ENCODE measurements around the gene LZTR1. TPM values are rescaled to one million over a fixed set of nuclear protein-coding genes. Genes with fewer than 3 reads are reported as not detected.
"Not testable (repeated sequence)": the region's sequence is repeated elsewhere in the genome, so short reads cannot be mapped to it uniquely, and the experiment has no call there.

LZTR1 gene
- total RNA-seq, 1 experiment from 2014 or later, result 54.3 TPM

- intact Hi-C loops (cut with micrococcal nuclease; ENCODE audit: unreplicated experiment), result loop anchor here (2.0 kb wide), 1 partner anchor 82 kb away; no protein-coding TSS in a partner anchor
- H3K9me3 ChIP-seq (ENCODE audit: low read depth, low read length, poor library complexity, severe bottlenecking), result no peaks in the 10 kb centered on the region
- ChIA-PET CTCF (no interaction called here), POLR2A (ENCODE audit: low non-redundant PET) (no interaction called here)
- peaks cover 21% of the 10 kb centered on the region for H3K36me3 ChIP-seq (ENCODE audit: insufficient read depth, low read length, poor library complexity, severe bottlenecking)
- BruUV-seq (replicated peaks), result no TSS peak
- H3K4me3 ChIP-seq (ENCODE audit: low read depth, low read length, poor library complexity, severe bottlenecking), result peak overlapping the region; percentile 85
- no peak for DNase-seq (ENCODE audit: low spot score)
- no peaks in the 10 kb centered on the region for H3K27me3 ChIP-seq (replicated peaks; ENCODE audit: insufficient read depth, low read depth, low read length, poor library complexity)
- H3K4me1 ChIP-seq (ENCODE audit: insufficient read depth, low read length, poor library complexity, severe bottlenecking), result peaks cover 18% of the 10 kb centered on the region
- H3K27ac ChIP-seq (ENCODE audit: low read depth, low read length, poor library complexity, severe bottlenecking), result peak overlapping the region; percentile 95
- TF ChIP-seq CTCF (conservative IDR thresholded peaks at IDR 0.05; ENCODE audit: low read depth, low read length) (no peak), EZH2 (IDR thresholded peaks at IDR 0.05; ENCODE audit: borderline replicate concordance, low read depth, low read length, poor library complexity, severe bottlenecking) (no peak)
Observed at GRCh38 chr22:21000987-21001600, 19.0 kb downstream of the LZTR1 start.

GRCh38 chr22:21001601-21002325, 19.7 kb downstream of the LZTR1 start, which contains the start of gene THAP7:
THAP7 (minus strand) TSS chr22:21002118; CDS start chr22:21001911, 207 bp downstream.
- no peaks in the 10 kb centered on the region for H3K9me3 ChIP-seq (ENCODE audit: low read depth, low read length, poor library complexity, severe bottlenecking)
- CTCF ChIA-PET, result interaction anchor here (1.2 kb wide), 1 partner anchor 198 kb away, joined by 3 read pairs; no protein-coding TSS in a partner anchor
- peak; percentile 98 for DNase-seq (ENCODE audit: low spot score)
- intact Hi-C loops (cut with micrococcal nuclease; ENCODE audit: unreplicated experiment), result loop anchor here (2.0 kb wide), 1 partner anchor 83 kb away; no protein-coding TSS in a partner anchor
- peak within 1 kb of the TSS; percentile 95 for H3K27ac ChIP-seq (ENCODE audit: low read depth, low read length, poor library complexity, severe bottlenecking)
- BruUV-seq (replicated peaks), result TSS peak; percentile 74
- H3K4me3 ChIP-seq (ENCODE audit: low read depth, low read length, poor library complexity, severe bottlenecking), result peak within 1 kb of the TSS; percentile 85
- POLR2A ChIA-PET (ENCODE audit: low non-redundant PET), result no interaction called here
- no peaks in the 10 kb centered on the region for H3K27me3 ChIP-seq (replicated peaks; ENCODE audit: insufficient read depth, low read depth, low read length, poor library complexity)
- peaks cover 18% of the 10 kb centered on the region for H3K4me1 ChIP-seq (ENCODE audit: insufficient read depth, low read length, poor library complexity, severe bottlenecking)
- TF ChIP-seq CTCF (conservative IDR thresholded peaks at IDR 0.05; ENCODE audit: low read depth, low read length) (no peak), EZH2 (IDR thresholded peaks at IDR 0.05; ENCODE audit: borderline replicate concordance, low read depth, low read length, poor library complexity, severe bottlenecking) (no peak)
- H3K36me3 ChIP-seq (ENCODE audit: insufficient read depth, low read length, poor library complexity, severe bottlenecking), result peaks cover 21% of the 10 kb centered on the region

- Histone ChIP-seq H3K9me3 (ENCODE audit: low read depth, low read length, poor library complexity, severe bottlenecking) (no peaks in the 10 kb centered on the region), H3K27me3 (replicated peaks; ENCODE audit: insufficient read depth, low read depth, low read length, poor library complexity) (no peaks in the 10 kb centered on the region), H3K27ac (ENCODE audit: low read depth, low read length, poor library complexity, severe bottlenecking) (no peak overlapping the region), H3K36me3 (ENCODE audit: insufficient read depth, low read length, poor library complexity, severe bottlenecking) (peaks cover 17% of the 10 kb centered on the region), H3K4me3 (ENCODE audit: low read depth, low read length, poor library complexity, severe bottlenecking) (no peak overlapping the region), H3K4me1 (ENCODE audit: insufficient read depth, low read length, poor library complexity, severe bottlenecking) (peaks cover 18% of the 10 kb centered on the region)
- no peak for DNase-seq (ENCODE audit: low spot score)
- intact Hi-C loops (cut with micrococcal nuclease; ENCODE audit: unreplicated experiment), result no loop called here
- no TSS peak for BruUV-seq (replicated peaks)
- TF ChIP-seq CTCF (conservative IDR thresholded peaks at IDR 0.05; ENCODE audit: low read depth, low read length) (no peak), EZH2 (IDR thresholded peaks at IDR 0.05; ENCODE audit: borderline replicate concordance, low read depth, low read length, poor library complexity, severe bottlenecking) (no peak)
- ChIA-PET CTCF (no interaction called here), POLR2A (ENCODE audit: low non-redundant PET) (no interaction called here)
Observed at GRCh38 chr22:21003782-21004181, 21.7 kb downstream of the LZTR1 start.

GRCh38 chr22:21009208-21009607, 27.1 kb downstream of the LZTR1 start:
- H3K4me1 ChIP-seq (ENCODE audit: insufficient read depth, low read length, poor library complexity, severe bottlenecking); H3K4me3 ChIP-seq (ENCODE audit: low read depth, low read length, poor library complexity, severe bottlenecking); CTCF ChIA-PET; H3K27ac ChIP-seq (ENCODE audit: low read depth, low read length, poor library complexity, severe bottlenecking); POLR2A ChIA-PET (ENCODE audit: low non-redundant PET); BruUV-seq (replicated peaks); H3K27me3 ChIP-seq (replicated peaks; ENCODE audit: insufficient read depth, low read depth, low read length, poor library complexity); H3K36me3 ChIP-seq (ENCODE audit: insufficient read depth, low read length, poor library complexity, severe bottlenecking); intact Hi-C loops (cut with micrococcal nuclease; ENCODE audit: unreplicated experiment); H3K9me3 ChIP-seq (ENCODE audit: low read depth, low read length, poor library complexity, severe bottlenecking); DNase-seq (ENCODE audit: low spot score): not testable (repeated sequence)

Measured in A673 (cell line).